HG02852 (cell line): ENCODE measurements around the gene VOPP1.
A peak's percentile ranks its signal among the peaks of the same experiment; 100 is the strongest.
"Not testable (repeated sequence)": the region's sequence is repeated elsewhere in the genome, so short reads cannot be mapped to it uniquely, and the experiment has no call there.

Source experiments
- ATAC-seq: cut with Tn5 transposase; IDR thresholded peaks from one replicate; pipeline ENCODE4 v1.9.1; 2021; ENCODE audit warnings: mild to moderate bottlenecking, moderate library complexity; ENCODE audit not compliant: unreplicated experiment

Gene VOPP1

GRCh38 chr7:55587687-55588378 is 15.5 kb upstream of the VOPP1 start:
- no peak for ATAC-seq

- not testable (repeated sequence) for ATAC-seq
Measured at GRCh38 chr7:55582656-55583055, 10.4 kb upstream of the VOPP1 start.

GRCh38 chr7:55576753-55577152 is 4.5 kb upstream of the VOPP1 start:
- no peak for ATAC-seq

GRCh38 chr7:55575733-55576132 is 3.4 kb upstream of the VOPP1 start:
- no peak for ATAC-seq

- no peak for ATAC-seq
Measured at GRCh38 chr7:55575098-55575497, 2.8 kb upstream of the VOPP1 start.

- no peak for ATAC-seq
Measured at GRCh38 chr7:55574051-55574717, 1.9 kb upstream of the VOPP1 start.

- no peak for ATAC-seq
Measured at GRCh38 chr7:55573234-55573900, 1.1 kb upstream of the VOPP1 start.

GRCh38 chr7:55571511-55572377 is 558 bp downstream of the VOPP1 start:
- ATAC-seq: peak; percentile 17

- ATAC-seq: no peak
Measured at GRCh38 chr7:55570939-55571338, 1.4 kb downstream of the VOPP1 start.

GRCh38 chr7:55570218-55570873 is 2.0 kb downstream of the VOPP1 start:
- ATAC-seq: peak; percentile 32

GRCh38 chr7:55569797-55570196 is 2.5 kb downstream of the VOPP1 start:
- no peak for ATAC-seq

GRCh38 chr7:55569269-55569663 is 3.0 kb downstream of the VOPP1 start:
- ATAC-seq: no peak

- no peak for ATAC-seq
Measured at GRCh38 chr7:55568613-55569268, 3.6 kb downstream of the VOPP1 start.

- ATAC-seq: no peak
Measured at GRCh38 chr7:55567571-55567970, 4.7 kb downstream of the VOPP1 start.

- ATAC-seq: no peak
Measured at GRCh38 chr7:55565681-55566080, 6.6 kb downstream of the VOPP1 start.

GRCh38 chr7:55563596-55564325 is 8.5 kb downstream of the VOPP1 start:
- no peak for ATAC-seq

- no peak for ATAC-seq
Measured at GRCh38 chr7:55561690-55562089, 10.6 kb downstream of the VOPP1 start.

GRCh38 chr7:55558962-55559920 is 13.1 kb downstream of the VOPP1 start:
- ATAC-seq: no peak
